Measurements from ENCODE around the gene OR4D1. TPM values are rescaled to one million over a fixed set of nuclear protein-coding genes. Genes with fewer than 3 reads are reported as not detected.

OR4D1 gene
- total RNA-seq (2016; rRNA removed; fragmentation: Illumina TruSeq; extraction: Trizol) (not detected in 2 replicates), polyA plus RNA-seq (2011; rRNA removed) (not detected in 2 replicates), polyA minus RNA-seq (2011; rRNA and poly(A)+ RNA removed; ENCODE audit: low replicate concordance) (not detected in 2 replicates), Bru-seq, nascent RNA (not detected), BruChase-seq, experiment 1, labeled RNA remaining after a 6-hour chase (not detected), BruChase-seq, experiment 2, labeled RNA remaining after a 2-hour chase (not detected)
- not detected in 2 replicates for total RNA-seq (2016; cell fraction: cytosol; rRNA removed; fragmentation: Illumina TruSeq; extraction: Trizol; ENCODE audit: low read depth)
- not detected in 2 replicates for total RNA-seq (2016; cell fraction: insoluble cytoplasmic fraction; rRNA removed; fragmentation: Illumina TruSeq; extraction: Trizol)
- total RNA-seq (2016; cell fraction: membrane; rRNA removed; fragmentation: Illumina TruSeq; extraction: Trizol): not detected in 2 replicates
- total RNA-seq (2016; cell fraction: nucleus; rRNA removed; fragmentation: Illumina TruSeq; extraction: Trizol): not detected in 2 replicates
- polyA plus RNA-seq (2011; cell fraction: cytosol; rRNA removed): not detected in 2 replicates
- polyA plus RNA-seq (2011; cell fraction: nucleus; rRNA removed): not detected in 2 replicates
- polyA plus RNA-seq (2012): not detected in 2 replicates
- not detected in 2 replicates for polyA plus RNA-seq (2016; cell fraction: cytosol; fragmentation: Illumina TruSeq; extraction: Trizol; ENCODE audit: low read depth)
- not detected in 2 replicates for polyA plus RNA-seq (2016; cell fraction: insoluble cytoplasmic fraction; fragmentation: Illumina TruSeq; extraction: Trizol; ENCODE audit: low read depth)
- polyA plus RNA-seq (2016; cell fraction: membrane; fragmentation: Illumina TruSeq; extraction: Trizol; ENCODE audit: low read depth): not detected in 2 replicates
- polyA plus RNA-seq (2016; cell fraction: nucleus; fragmentation: Illumina TruSeq; extraction: Trizol; ENCODE audit: insufficient read depth, low read depth): not detected in 2 replicates
- not detected in 2 replicates for polyA minus RNA-seq (2011; cell fraction: cytosol; rRNA and poly(A)+ RNA removed)
- polyA minus RNA-seq (2011; cell fraction: nucleus; rRNA and poly(A)+ RNA removed): not detected in 2 replicates
- long read RNA-seq, experiment 1: 0 reads
- long read RNA-seq, experiment 2: 0 reads

- no peak within 1 kb of the TSS for H3K4me2 ChIP-seq (ENCODE audit: low read depth, low read length)
- H3K27ac ChIP-seq (ENCODE audit: extremely low read length, insufficient read depth, low read length): no peak within 1 kb of the TSS
- FAIRE-seq: no peak
- H3K4me3 ChIP-seq (replicated peaks in 1 of 3; ENCODE audit: insufficient read depth in 1 of 3, low read depth in 2 of 3, low read length in 3 of 3): no peak within 1 kb of the TSS
- 6% methylated on average over 1 of the region's 1 CpG for WGBS (ENCODE audit: low lambda C conversion rate)
- H4K20me1 ChIP-seq (ENCODE audit: insufficient read depth, low read length): no peaks in the 10 kb centered on the region
- no peak for DNase-seq (ENCODE audit: low spot score)
- intact Hi-C loops (cut with micrococcal nuclease; ENCODE audit: unreplicated experiment) (no loop called here), in situ Hi-C loops (cut with HindIII; ENCODE audit: extremely low pct_ligation_motif_present, low pct_unique_long_range_greater_than_20kb) (no loop called here)
- no peak within 1 kb of the TSS for H3K9ac ChIP-seq (ENCODE audit: insufficient read depth, low read depth, low read length)
- no peaks in the 10 kb centered on the region for H3K9me3 ChIP-seq (ENCODE audit: low read length)
- ATAC-seq: no peak
- H3K4me1 ChIP-seq (ENCODE audit: insufficient read depth, low read length): no peaks in the 10 kb centered on the region
- no peaks in the 10 kb centered on the region for H3K79me2 ChIP-seq (ENCODE audit: insufficient read depth, low read length)
- ChIA-PET POLR2A (no interaction called here), CTCF (ENCODE audit: low intra/inter-chr PET ratio, low total read pairs) (no interaction called here)
- no peaks in the 10 kb centered on the region for H3K36me3 ChIP-seq (replicated peaks in 1 of 2; ENCODE audit: control insufficient read depth in 1 of 2, insufficient read depth in 2 of 2, low read length in 2 of 2)
- H2AFZ ChIP-seq (ENCODE audit: low read length): no peak within 1 kb of the TSS
- H3K27me3 ChIP-seq (ENCODE audit: control insufficient read depth in 1 of 2, insufficient read depth in 2 of 2, low read length in 2 of 2): peaks cover 2 to 43% of the 10 kb centered on the region in 2 experiments
- no TSS peak for BruUV-seq (replicated peaks)
- no peak for TF ChIP-seq DRAP1 (CRISPR knock-in tag; IDR thresholded peaks at IDR 0.05)
- TF ChIP-seq GPBP1L1 (CRISPR knock-in tag; IDR thresholded peaks at IDR 0.05): no peak
- TF ChIP-seq RCOR2 (CRISPR knock-in tag; IDR thresholded peaks at IDR 0.05): no peak
- no peak for TF ChIP-seq HHEX (CRISPR knock-in tag; IDR thresholded peaks at IDR 0.05)
- TF ChIP-seq NFE2 (CRISPR knock-in tag; IDR thresholded peaks at IDR 0.05): no peak
- no peak for TF ChIP-seq MIXL1 (CRISPR knock-in tag; IDR thresholded peaks at IDR 0.05)
- no peak for TF ChIP-seq ELK4 (CRISPR knock-in tag; IDR thresholded peaks at IDR 0.05; ENCODE audit: borderline replicate concordance)
- TF ChIP-seq ZKSCAN8 (CRISPR knock-in tag; IDR thresholded peaks at IDR 0.05; ENCODE audit: borderline replicate concordance): no peak
- TF ChIP-seq POLR2A (IDR thresholded peaks at IDR 0.05; ENCODE audit: insufficient read depth in 1 of 2, low read depth in 2 of 2, low read length in 2 of 2): no peak
- TF ChIP-seq ZNF710 (CRISPR knock-in tag; IDR thresholded peaks at IDR 0.05; ENCODE audit: borderline replicate concordance): no peak
- no peak for TF ChIP-seq ZNF281 (CRISPR knock-in tag; IDR thresholded peaks at IDR 0.05; ENCODE audit: borderline replicate concordance)
- no peak for TF ChIP-seq XRCC5 (optimal IDR thresholded peaks at IDR 0.05; ENCODE audit: low read length)
- TF ChIP-seq ZNF550 (CRISPR knock-in tag; IDR thresholded peaks at IDR 0.05; ENCODE audit: borderline replicate concordance): no peak
Measured at GRCh38 chr17:58147930-58148434, at the start of gene OR4D1. TSS of gene OR4D1 (plus strand) at chr17:58148384. CDS start at chr17:58155154, 6,770 bp downstream.

Data from HepG2 (cell line).